ENCODE measurements around the gene NDUFA11.
"Not testable (repeated sequence)": the region's sequence is repeated elsewhere in the genome, so short reads cannot be mapped to it uniquely, and the experiment has no call there.

The NDUFA11 gene

DNA sequence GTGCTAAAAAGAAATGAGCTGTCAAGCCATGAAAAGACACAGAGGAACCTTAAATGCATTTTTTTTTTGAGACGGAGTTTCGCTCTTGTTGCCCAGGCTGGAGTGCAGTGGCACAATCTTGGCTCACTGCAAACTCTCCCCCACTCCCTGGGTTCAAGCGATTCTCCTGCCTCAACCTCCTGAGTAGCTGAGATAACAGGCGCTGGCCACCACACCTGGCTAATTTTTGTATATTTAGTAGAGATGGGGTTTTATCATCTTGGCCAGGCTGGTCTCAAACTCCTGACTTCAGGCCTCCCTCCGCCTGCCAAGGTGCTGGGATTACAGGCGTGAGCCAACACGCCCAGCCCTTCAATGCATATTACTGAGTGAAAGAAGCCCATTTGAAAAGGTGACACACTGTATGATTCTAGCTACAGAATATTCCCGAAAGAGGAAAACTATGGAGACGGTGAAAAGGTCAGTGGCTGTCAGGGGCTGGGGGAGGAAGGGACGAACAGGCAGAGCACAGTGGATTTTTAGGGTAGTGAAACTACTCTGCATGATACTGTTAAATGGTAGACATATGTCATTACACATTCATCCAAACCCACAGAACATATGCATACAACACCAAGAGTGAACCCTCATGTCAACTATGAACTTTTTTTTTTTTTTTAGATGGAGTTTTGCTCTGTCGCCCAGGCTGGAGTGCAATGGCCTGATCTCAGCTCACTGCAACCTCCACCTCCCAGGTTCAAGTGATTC is 19.4 kb downstream of the NDUFA11 start:
- not testable (repeated sequence) for H3K27ac ChIP-seq (replicated peaks; ENCODE audit: low read length); H3K23ac ChIP-seq (ENCODE audit: low read depth, low read length, poor library complexity); H2BK5ac ChIP-seq (ENCODE audit: low read length); H3K4ac ChIP-seq (ENCODE audit: low read length); H3K27me3 ChIP-seq (ENCODE audit: control insufficient read depth in 3 of 3, insufficient read depth in 3 of 3, low read depth in 1 of 3, low read length in 3 of 3); H3K9me3 ChIP-seq (replicated peaks in 1 of 2; ENCODE audit: control insufficient read depth in 2 of 2, insufficient read depth in 1 of 2, low read depth in 1 of 2, low read length in 2 of 2); H3K36me3 ChIP-seq (replicated peaks in 1 of 2; ENCODE audit: control insufficient read depth in 2 of 2, insufficient read depth in 2 of 2, low read length in 2 of 2); DNase-seq (ENCODE audit: low spot score); H2BK15ac ChIP-seq (ENCODE audit: low read length); H4K91ac ChIP-seq (ENCODE audit: low read depth, low read length, poor library complexity); H2AK5ac ChIP-seq (ENCODE audit: low read depth, low read length); H3K14ac ChIP-seq (ENCODE audit: low read length); H2BK12ac ChIP-seq (ENCODE audit: low read length); H3K18ac ChIP-seq (ENCODE audit: low read length); H4K8ac ChIP-seq (ENCODE audit: low read depth, low read length); H3K9ac ChIP-seq (ENCODE audit: low read depth, low read length, poor library complexity); H3K4me3 ChIP-seq (ENCODE audit: low read length in 2 of 2); H2AFZ ChIP-seq (ENCODE audit: low read length); H2BK120ac ChIP-seq (ENCODE audit: low read depth, low read length); H3K79me1 ChIP-seq (ENCODE audit: low read depth, low read length)
- Histone ChIP-seq H3K4me1 (ENCODE audit: control insufficient read depth in 2 of 2, insufficient read depth in 1 of 2, low read depth in 1 of 2, low read length in 2 of 2) (peaks cover 7 to 18% of the 10 kb centered on the region in 2 donors), H3K4me2 (ENCODE audit: insufficient read depth, low read length, poor library complexity, severe bottlenecking) (peak overlapping the region; percentile 2)
- no CpG with 5 or more reads among the region's 11 CpGs for whole genome bisulfite sequencing, 2 donors (ENCODE audit: extremely low coverage in 2 of 2, insufficient read length in 2 of 2, insufficient replicate concordance in 1 of 2)

DNA sequence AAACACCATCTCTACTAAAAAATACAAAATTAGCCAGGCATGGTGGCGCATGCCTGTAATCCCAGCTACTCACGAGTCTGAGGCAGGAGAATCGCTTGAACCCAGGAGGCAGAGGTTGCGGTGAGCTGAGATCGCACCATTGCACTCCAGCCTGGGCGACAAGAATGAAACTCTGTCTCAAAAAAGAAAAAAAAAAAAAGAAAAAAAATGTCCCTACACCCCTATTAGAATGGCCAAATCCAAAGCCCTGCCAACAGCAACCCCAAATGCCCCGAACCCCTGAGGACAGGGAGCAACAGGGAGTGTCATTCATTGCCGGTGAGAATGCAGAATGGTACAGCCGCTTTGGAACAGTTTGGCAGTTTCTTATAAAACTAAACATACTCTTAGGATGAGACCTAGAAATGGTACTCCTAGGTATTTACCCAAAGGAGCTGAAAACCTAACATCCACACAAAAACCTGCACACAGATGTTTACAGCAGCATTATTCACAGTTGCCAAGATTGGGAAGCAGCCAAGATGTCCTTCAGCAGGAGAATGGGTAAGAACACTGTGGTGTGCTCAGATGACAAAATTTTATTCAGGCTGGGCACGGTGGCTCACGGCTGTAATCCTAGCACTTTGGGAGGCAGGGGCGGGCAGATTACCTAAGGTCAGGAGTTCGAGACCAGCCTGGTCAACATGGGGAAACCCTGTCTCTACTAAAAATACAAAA is 20.3 kb downstream of the NDUFA11 start:
- H2BK15ac ChIP-seq (ENCODE audit: low read length); H3K4me3 ChIP-seq (ENCODE audit: low read length in 2 of 2); H4K8ac ChIP-seq (ENCODE audit: low read depth, low read length); H4K91ac ChIP-seq (ENCODE audit: low read depth, low read length, poor library complexity); H3K9ac ChIP-seq (ENCODE audit: low read depth, low read length, poor library complexity); DNase-seq (ENCODE audit: low spot score); H2BK12ac ChIP-seq (ENCODE audit: low read length); H2BK5ac ChIP-seq (ENCODE audit: low read length); H3K79me1 ChIP-seq (ENCODE audit: low read depth, low read length); H3K9me3 ChIP-seq (replicated peaks in 1 of 2; ENCODE audit: control insufficient read depth in 2 of 2, insufficient read depth in 1 of 2, low read depth in 1 of 2, low read length in 2 of 2); H3K36me3 ChIP-seq (replicated peaks in 1 of 2; ENCODE audit: control insufficient read depth in 2 of 2, insufficient read depth in 2 of 2, low read length in 2 of 2); H3K27me3 ChIP-seq (ENCODE audit: control insufficient read depth in 3 of 3, insufficient read depth in 3 of 3, low read depth in 1 of 3, low read length in 3 of 3); H2AK5ac ChIP-seq (ENCODE audit: low read depth, low read length); H2BK120ac ChIP-seq (ENCODE audit: low read depth, low read length); H3K18ac ChIP-seq (ENCODE audit: low read length); H2AFZ ChIP-seq (ENCODE audit: low read length); H3K4ac ChIP-seq (ENCODE audit: low read length); H3K4me2 ChIP-seq (ENCODE audit: insufficient read depth, low read length, poor library complexity, severe bottlenecking); H3K27ac ChIP-seq (replicated peaks; ENCODE audit: low read length); H3K14ac ChIP-seq (ENCODE audit: low read length); H3K23ac ChIP-seq (ENCODE audit: low read depth, low read length, poor library complexity): not testable (repeated sequence)
- WGBS, 2 donors (ENCODE audit: extremely low coverage in 2 of 2, insufficient read length in 2 of 2, insufficient replicate concordance in 1 of 2) = no CpG with 5 or more reads among the region's 13 CpGs
- peaks cover 7 to 18% of the 10 kb centered on the region in 2 donors for H3K4me1 ChIP-seq (ENCODE audit: control insufficient read depth in 2 of 2, insufficient read depth in 1 of 2, low read depth in 1 of 2, low read length in 2 of 2)

DNA sequence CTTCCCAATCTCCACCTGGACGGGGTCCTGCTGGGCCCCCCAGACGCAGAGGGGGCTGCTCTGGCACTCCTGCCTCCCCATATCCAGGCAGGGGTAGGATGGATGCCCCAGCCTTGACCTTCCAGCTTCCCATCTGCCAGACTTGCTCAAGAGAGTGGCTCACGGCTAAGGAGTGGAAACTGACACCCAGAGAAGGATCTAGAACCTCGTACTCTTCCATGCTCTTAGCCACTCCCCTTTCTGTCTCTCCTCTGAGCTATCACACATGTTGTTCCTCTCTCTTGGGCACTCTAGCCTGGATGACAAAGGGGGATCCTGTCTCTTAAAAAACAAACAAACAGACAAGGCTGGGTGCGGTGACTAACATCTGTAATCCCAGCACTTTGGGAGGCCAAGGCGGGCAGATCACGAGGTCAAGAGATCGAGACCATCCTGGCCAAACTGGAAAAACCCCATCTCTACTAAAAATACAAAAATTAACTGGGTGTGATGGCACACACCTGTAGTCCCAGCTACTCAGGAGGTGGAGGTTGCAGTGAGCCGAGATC is 21.1 kb downstream of the NDUFA11 start:
- no peak overlapping the region for H2AFZ ChIP-seq (ENCODE audit: low read length)
- no peak overlapping the region for H4K8ac ChIP-seq (ENCODE audit: low read depth, low read length)
- H3K9ac ChIP-seq (ENCODE audit: low read depth, low read length, poor library complexity) = no peak overlapping the region
- DNase-seq (ENCODE audit: low spot score) = no peak
- H3K23ac ChIP-seq (ENCODE audit: low read depth, low read length, poor library complexity) = peak overlapping the region; percentile 85
- H3K4ac ChIP-seq (ENCODE audit: low read length) = no peak overlapping the region
- no peak overlapping the region for H3K4me2 ChIP-seq (ENCODE audit: insufficient read depth, low read length, poor library complexity, severe bottlenecking)
- H2BK120ac ChIP-seq (ENCODE audit: low read depth, low read length) = no peak overlapping the region
- H2BK12ac ChIP-seq (ENCODE audit: low read length) = no peak overlapping the region
- no peak overlapping the region for H3K27ac ChIP-seq (replicated peaks; ENCODE audit: low read length)
- H3K4me3 ChIP-seq (ENCODE audit: low read length in 2 of 2) = no peak overlapping the region
- peaks cover 11 to 20% of the 10 kb centered on the region in 2 donors for H3K4me1 ChIP-seq (ENCODE audit: control insufficient read depth in 2 of 2, insufficient read depth in 1 of 2, low read depth in 1 of 2, low read length in 2 of 2)
- H3K18ac ChIP-seq (ENCODE audit: low read length) = peak overlapping the region; percentile 52
- no peaks in the 10 kb centered on the region for H3K36me3 ChIP-seq (replicated peaks in 1 of 2; ENCODE audit: control insufficient read depth in 2 of 2, insufficient read depth in 2 of 2, low read length in 2 of 2)
- H2BK5ac ChIP-seq (ENCODE audit: low read length) = no peak overlapping the region
- H3K14ac ChIP-seq (ENCODE audit: low read length) = peak overlapping the region; percentile 82
- H4K91ac ChIP-seq (ENCODE audit: low read depth, low read length, poor library complexity) = no peak overlapping the region
- H2AK5ac ChIP-seq (ENCODE audit: low read depth, low read length) = no peak overlapping the region
- H2BK15ac ChIP-seq (ENCODE audit: low read length) = no peak overlapping the region
- H3K27me3 ChIP-seq (ENCODE audit: control insufficient read depth in 3 of 3, insufficient read depth in 3 of 3, low read depth in 1 of 3, low read length in 3 of 3) = no peaks in the 10 kb centered on the region
- no peaks in the 10 kb centered on the region for H3K9me3 ChIP-seq (replicated peaks in 1 of 2; ENCODE audit: control insufficient read depth in 2 of 2, insufficient read depth in 1 of 2, low read depth in 1 of 2, low read length in 2 of 2)
- WGBS, 2 donors (ENCODE audit: extremely low coverage in 2 of 2, insufficient read length in 2 of 2, insufficient replicate concordance in 1 of 2) = no CpG with 5 or more reads among the region's 9 CpGs
- H3K79me1 ChIP-seq (ENCODE audit: low read depth, low read length) = no peaks in the 10 kb centered on the region
